ENCODE data around the gene GPR142.

Gene GPR142

DNA sequence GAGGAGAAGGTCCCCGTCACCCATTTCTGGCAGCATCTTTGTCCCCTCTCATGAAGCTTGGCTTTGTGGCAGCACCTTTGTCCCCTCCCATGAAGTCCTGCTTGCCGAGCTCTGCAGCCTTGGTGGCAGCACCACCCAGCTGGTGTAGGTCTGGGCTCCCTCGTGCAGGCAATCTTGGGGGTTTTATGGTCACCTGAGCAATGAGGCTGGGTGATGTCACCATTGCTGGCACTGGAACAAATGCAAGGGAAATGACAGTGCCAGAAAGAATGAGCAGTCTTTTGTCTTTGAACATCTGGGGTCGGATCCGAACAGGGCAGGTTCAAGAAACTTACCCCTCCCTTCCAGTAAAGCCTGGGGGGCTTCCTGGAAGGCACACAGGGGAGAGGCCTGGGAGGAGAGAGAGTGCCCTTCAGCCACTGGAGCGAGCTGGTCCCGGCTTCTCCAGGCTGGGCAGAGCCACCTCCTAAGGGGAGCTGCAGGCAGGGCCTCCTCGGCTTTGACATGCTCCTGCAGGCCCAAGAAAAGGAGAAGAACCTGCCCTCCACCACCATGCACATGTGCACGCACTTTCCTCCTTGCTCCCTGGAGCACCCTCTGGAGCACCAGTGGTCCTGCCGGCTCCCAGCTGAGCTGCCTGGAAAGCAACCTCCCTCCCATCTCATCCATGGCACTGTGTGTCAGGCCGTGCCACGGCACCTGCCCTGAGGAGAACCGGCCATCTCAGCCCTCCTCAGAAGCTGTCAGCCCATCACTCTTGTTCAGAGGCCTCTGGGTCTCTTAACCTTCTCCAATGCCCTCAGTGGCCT lies 21.7 kb upstream of the GPR142 start:
- no peak for DNase-seq

DNA sequence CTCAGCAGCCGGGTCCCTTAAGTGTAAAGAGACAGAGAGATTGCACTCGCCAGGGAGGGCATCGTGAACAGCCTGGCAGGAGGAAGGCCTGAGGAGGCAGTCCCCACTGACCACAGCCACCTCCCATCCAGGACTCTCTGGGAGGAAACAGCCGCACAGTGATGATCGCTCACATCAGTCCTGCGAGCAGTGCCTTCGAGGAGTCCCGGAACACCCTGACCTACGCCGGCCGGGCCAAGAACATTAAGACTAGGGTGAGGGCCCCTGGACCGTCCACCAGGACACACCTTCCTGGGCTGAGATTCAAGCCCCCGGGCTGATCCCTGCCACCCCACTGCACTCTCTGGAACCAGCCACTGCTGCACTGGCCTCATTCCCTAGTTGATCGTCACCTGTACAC lies 19.7 kb upstream of the GPR142 start:
- no peak for DNase-seq

DNA sequence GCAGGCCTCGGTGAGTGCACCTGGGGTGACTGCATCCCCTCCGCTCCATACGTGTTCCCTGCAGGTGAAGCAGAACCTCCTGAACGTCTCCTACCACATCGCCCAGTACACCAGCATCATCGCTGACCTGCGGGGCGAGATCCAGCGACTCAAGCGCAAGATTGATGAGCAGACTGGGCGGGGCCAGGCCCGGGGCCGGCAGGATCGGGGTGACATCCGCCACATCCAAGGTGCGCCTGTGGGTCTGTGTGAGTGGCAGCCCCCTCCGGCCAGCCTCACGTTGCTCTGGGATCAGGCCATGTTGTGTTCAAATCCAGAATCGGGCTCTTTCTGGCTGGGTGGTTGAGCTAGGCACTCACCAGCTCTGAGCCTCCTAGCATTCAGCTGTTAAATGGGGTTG lies 18.2 kb upstream of the GPR142 start:
- DNase-seq = no peak

DNA sequence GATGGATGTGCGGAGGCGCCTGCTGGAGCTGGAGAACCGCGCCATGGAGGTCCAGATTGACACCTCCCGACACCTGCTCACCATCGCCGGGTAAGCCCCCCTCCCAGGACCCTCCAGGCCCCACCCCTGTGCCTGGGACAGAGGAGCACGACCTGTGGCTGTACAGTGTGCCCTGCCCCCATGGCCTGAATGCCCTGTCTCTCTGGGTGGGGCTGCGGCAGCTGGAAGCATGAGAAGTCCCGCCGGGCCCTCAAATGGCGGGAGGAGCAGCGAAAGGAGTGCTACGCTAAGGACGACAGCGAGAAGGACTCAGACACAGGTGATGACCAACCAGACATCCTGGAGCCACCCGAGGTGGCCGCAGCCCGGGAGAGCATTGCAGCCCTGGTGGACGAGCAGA lies 16.8 kb upstream of the GPR142 start:
- no peak for DNase-seq

DNA sequence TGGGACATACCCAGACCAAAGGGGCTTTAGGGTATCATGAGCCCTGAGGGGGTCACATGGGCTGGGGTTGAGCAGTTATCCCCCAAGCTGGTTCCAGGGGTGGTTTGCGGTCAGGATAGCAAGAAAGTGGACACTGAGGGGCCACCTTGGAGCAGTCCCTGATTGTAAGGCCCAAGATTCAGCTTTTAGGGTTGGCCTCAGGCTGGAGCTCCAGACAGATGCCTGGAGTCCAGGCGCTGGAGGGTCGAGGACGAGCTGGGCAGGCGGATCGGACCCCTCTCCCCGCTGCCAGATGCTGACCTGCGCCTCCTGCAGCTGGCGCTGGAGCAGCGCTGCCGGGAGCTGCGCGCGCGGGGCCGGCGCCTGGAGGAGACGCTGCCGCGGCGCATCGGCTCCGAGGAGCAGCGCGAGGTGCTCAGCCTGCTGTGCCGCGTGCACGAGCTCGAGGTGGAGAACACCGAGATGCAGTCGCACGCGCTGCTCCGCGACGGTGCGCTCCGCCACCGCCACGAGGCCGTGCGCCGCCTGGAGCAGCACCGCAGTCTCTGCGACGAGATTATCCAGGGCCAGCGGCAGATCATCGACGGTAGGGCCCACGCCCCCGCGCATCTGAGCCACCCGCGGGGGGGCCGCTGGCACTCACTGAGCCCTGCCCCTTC lies 15.6 kb upstream of the GPR142 start:
- DNase-seq = no peak

DNA sequence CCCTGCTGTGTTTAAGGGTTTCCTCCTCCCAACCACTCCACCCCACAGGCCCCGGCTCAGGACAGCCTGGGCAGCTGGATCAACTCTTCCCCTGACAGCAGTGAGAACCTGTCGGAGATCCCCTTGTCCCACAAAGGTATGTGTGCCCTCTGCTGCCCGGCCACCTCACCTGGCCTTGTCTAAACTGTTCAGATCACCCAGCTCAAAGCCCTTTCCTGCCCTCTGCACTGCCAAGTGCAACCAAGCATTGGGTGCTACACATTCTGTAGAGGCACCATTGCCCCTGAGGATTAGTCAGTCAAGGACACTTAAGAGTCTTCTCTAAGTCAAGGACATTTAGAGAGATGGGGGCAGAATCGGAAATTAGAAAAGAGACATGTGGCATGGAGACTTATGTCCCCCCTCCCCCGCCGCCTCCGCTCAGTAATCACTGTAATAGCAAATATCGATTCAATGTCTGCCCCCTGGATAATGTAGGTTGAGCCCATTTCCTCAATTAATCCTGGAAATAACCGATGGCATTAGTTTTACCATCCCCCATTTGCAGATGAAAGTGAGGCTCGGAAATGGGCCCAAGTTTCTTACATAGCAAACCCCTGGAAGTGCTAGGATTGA lies 13.8 kb upstream of the GPR142 start:
- no peak for DNase-seq

DNA sequence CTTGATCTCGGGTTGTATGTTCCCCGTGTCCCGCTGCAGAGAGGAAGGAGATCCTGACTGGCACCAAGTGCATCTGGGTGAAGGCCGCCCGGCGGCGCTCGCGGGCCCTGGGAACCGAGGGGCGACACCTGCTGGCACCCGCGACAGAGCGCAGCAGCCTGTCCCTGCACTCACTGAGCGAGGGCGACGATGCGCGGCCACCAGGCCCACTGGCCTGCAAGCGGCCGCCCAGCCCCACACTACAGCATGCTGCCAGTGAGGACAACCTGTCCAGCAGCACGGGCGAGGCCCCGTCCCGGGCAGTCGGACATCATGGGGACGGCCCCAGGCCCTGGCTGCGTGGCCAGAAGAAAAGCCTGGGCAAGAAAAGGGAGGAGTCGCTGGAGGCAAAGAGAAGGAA lies 13.2 kb upstream of the GPR142 start:
- no peak for DNase-seq

DNA sequence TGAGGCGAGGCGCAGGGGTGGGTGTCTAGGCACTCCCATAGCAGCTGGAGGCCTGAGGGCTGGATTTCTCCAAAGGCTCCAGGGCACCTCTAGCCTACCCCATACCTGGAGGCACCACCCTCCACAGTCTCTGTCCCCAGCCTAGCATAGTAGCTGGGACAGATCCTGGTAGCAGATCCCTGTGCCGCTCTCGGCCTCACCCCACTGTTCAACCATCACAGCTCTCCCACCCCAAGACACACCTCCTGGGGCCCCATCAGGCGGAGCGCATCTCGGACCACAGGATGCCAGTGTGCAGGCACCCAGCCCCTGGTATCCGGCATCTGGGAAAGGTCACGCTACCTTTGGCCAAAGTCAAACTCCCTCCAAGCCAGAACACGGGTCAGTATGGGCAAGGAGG lies 12.7 kb upstream of the GPR142 start:
- DNase-seq = no peak

DNA sequence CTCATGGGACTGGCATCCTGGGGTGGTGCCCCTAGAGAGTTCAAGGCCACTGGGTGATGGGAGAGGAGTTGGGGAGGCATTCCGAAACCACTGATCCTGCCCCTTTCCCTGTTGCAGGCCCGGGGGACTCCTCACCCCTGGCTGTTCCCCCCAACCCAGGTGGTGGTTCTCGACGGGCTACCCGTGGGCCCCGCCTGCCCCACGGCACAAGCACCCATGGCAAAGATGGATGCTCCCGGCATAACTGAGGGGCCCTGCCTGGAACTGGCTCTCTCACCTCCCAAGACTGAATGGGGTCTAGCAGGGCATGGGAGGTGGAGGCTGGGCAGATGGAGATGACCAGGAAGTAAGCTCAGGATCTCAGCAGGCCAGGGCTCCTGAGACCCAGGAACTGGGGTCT lies 12.2 kb upstream of the GPR142 start:
- DNase-seq = no peak

DNA sequence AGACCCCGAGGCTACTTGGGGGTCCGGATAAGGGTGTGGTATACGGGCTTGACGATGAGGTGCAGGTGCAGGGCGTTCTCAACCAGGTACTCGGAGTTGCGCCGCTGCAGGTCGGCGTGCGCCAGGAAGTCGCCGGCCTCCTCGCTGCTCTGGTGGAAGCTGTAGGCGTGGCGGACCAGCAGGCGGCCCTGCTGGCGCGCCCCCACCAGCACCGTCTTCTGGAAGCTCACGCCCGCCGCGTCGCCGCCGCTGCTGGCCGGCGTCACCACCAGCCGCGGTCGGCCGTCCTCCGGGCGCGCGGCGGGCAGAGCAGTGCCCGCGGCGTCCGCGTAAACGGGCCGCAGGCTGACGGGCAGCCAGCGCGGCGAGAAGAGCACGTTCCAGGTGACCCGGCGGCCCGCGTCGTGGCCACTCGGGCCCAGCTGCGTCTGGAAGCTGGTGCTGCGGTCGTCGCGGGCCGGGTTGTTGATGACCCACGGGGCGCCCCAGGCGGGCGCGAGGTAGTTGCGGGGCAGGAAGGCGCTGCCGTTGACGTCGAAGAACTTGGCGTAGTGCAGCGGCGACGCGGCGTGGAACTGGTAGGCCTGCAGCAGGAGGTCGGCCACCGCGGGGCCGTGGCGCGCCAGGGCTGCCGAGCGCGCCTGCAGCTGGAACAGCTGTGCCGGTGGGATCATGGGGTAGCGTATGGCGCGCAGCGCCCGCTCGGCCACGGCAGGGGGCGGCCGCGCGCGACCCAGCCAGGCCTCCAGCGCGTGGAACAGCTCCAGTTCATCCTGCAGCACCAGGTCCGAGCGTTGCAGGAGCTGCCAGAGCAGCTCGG lies 10.4 kb upstream of the GPR142 start:
- DNase-seq = no peak

DNA sequence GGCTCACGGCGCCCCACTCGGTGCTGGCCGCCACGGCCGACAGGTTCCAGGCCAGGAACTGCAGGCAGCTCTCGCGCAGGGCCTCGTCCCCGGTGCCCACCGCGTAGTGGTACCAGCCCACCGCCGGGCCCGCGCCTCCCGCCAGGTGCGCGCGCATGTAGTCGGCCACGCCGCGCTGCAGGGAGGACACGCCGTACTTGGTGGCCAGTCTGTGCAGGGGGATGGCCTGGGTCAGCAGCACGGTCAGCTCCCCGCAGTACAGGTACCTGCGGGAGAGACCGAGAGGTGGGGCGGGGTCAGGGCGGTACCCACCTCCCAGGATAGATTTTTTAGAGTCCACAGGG lies 9.9 kb upstream of the GPR142 start:
- DNase-seq = no peak

DNA sequence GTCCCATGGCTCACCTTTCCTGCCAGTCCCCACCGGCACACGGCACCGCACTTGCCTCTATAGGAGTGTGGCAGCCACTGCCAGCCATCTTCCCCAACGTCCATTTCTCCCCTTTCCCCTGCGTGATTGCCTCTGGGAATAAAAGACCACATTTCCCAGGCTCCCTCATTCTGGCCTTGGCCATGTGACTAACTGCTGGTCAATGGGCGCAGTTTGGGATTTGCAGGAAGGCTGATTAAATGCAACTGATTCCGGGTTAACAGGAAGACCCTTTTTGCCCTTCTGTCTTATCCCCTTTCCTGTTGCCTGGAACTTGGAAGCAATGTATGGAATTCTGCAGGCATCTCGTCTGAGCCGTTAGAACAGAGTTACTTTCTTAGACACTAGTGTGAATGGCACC lies 8.6 kb upstream of the GPR142 start:
- DNase-seq = no peak

DNA sequence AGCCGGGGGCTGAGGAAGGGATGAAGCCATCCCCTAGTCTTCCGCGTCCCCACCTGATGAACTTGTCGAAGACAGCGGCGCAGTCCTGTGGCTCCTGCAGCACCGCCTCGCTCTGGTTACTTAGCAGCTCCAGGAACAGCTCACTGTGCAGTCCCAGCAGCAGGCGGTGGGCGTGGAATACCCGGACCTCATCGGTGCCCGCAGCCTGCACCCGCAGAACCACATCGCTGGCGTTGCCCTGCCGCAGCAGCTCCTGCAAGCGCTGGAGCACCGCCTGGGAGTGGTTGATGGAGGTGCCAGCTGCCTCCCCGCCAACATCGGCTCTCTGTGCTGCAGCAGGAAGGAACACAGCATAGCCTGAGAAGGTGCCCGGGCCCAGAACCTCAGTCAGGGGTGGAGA lies 7.4 kb upstream of the GPR142 start:
- DNase-seq = no peak

DNA sequence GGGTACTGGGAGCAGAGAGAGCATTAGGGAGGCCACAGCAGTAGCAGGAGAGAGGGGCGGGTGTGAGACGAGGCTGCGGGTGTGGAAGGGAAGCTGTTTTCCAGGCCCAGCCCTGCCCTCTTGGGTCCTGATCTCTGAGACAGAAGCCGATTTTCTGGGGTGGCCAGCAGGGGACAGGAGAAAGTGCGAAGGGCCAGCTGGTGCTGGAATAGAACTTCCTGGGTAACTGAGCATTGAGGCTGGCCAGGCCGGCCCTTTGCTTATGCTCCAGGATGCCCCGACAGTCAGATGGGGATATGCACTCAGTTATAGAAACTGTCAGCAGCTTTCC lies 6.4 kb upstream of the GPR142 start:
- DNase-seq = no peak

DNA sequence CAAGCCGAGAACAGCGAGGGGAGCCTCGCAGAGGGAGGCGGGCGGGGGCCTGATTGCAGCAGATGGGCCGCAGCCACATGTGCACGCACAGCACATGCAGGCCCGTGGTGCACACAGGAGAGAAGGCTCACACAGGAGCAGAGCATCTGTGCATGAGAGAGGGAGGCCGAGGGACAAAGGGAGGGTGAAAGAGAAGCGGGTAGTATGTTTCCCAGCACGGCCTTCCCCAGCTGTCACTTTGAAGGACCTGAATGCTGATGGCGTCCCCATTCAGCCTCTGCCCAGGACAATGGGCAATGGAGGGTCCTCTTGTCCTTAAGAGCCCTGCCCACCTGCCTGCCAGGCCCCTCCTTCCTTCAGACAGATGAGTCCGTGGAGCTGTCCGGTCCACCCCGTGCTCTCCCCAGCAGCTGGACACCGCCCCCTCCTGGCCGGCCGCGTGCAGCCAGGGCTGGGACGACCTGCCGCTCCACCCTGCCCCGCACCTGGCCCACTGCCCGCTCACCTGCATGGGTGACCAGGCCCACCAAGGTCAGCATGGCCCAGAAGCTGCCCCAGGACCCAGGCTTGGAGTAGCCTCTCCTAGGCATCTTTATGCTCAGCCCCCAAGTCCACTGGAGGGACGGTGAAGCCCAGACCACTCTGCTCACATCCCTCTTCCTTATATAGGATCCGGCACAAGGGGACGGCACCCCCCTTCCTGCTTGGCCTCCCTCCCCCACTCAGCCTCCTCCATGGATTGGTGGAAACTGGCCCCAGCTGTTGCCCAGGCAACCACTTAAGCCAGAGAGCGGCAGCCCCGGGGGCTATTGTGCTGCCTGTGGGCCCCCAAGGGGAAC lies 5.9 kb upstream of the GPR142 start, which contains the start of gene BTBD17:
TSS of gene BTBD17 (minus strand) at position 639 of the 839 bp plus-strand sequence. CDS start at position 590, 49 bp downstream.
- DNase-seq = no peak

DNA sequence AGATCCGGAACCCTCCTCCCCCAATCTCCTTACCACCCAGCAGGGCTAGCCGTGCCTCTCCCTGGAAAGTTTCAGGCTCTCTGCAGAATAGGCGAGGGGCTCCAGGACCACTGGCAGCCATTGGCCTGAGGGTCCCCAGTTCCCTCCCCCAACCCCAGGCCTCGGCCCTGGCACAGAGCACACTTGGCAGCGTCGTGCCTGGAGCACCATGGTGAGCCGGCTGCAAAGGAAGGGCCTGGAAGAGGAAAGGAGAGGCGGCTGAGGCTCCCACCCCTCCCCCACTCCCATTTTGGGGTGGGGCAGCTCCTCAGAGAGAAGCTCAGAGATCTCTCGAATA lies 5.3 kb upstream of the GPR142 start:
- no peak for DNase-seq

DNA sequence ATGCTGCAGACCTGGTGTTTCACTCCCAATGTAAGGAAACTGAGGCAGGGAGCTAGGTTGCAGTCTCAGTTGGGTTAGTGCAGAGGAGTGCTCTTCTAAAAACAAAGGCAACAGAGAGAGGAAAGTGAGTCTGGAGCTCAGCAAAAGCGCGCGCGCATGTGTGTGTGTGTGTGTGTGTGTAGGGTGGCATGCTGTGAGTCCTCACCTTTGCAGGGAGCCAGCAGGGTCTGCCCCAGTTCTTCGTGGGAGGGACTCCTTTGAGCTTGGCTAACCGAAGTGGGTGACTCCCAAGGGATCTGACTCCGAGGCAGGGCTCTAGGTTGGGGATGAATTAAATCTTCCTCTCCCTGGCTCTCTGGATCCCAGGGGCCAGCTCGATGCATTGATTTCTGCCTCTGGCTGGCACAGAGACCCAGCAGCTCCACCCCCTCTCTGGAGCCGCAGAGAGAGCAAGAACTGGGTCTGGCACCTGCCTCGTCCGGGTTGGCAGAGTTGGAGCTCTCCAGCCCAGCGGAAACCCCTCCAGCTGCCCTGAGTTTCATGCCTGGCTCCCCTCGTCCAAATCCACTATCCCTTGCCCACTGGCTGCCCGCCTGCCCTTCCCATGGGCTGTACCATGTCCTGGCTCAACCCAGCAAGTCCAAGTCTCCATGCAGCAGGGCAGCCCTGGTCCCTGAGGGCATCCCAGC lies 4.4 kb upstream of the GPR142 start:
- DNase-seq = no peak

DNA sequence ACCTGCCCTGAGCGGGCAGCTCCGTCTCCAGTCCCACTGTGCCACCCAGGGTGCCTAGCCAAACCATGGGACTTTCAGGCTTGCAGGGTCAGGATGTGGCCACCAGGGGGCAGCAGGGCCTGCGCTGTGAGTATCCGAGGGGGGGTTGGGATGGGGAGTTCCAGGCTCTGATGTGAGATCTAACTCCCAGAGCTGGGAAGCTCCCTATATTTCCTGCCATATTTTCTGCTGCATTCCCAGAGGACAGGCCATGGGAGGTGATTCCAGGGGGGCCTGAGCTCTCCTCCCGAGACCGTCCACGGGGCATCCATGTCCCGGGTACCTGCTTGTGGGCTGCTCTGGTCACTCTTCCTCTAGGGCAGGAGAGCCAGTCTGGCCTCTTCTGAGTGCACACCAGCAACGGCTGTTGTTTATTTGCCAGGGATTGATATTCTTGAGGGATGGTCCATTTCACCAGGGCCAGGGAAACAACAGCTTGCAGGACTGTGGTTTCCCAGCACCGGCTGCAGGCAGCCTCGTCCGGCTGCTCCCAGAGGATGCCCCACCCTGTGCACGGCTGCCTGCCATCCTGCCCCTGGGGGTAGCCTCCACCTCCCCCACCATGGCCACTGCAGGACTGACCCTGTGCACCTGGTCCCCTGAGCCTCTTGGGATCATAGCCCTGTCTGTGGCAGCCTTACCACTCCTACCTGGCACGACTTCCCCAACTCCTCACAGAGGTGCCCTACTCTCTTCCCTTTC lies 1.2 kb downstream of the GPR142 start:
- DNase-seq = peak; percentile 53

DNA sequence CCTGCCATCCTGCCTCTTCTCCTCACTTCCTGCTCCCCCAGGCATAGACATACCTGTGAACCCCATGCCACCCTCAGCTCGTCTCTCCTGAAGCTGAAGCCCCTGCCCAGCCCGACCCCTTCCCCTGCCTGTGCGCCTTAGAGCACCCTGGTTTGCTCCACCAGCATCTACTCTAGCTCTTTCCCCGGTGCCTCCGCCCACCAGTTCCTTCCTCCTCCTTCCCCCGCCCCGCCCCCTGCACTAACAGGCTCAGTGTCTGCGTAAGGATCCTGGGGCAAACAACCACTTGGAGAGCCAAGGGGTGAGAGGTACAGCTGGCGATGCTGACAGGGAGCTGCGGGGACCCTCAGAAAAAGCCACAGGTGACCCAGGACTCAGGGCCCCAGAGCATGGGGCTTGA lies 1.9 kb downstream of the GPR142 start:
- no peak for DNase-seq

DNA sequence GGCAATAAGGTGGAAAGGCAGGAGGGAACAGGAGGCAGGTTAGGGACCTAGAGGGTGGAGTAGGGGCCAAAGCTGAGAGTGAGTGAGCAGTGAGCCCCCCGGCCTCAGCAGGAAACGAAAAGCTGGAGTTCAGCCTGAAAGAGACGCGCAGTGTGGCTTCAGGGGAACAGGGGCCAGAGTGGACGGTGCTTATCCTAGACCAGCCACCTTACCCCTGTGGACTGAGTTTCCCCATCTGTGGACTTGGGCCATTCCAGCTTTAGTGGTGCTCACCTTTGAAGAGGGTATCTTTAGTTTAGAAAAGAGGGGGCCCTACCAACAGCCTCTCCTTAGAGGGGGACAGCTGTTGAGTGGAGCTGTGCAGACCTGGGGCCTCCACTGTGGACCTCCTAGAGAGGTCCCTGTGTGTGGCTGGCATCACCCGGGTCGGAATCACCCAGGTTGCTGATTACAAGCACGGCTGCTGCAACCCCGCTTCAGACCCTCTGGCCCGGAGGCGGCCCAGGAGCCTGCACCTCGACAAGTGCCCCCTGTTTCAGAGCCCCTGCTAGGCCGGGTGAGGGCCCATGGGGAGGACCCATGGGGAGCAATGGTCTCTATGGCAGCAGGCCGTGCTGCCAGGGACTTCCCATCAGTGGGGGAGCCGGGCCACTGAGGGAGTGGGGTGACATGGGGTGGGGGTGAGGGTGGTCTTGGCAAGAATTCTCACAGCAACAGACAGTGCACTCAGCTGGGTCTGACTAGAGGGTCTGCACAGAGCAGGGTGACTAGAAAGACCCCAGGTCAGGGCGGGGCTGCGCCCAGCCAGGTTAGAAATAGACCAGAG lies 2.6 kb downstream of the GPR142 start:
- DNase-seq = no peak

Data from fibroblast of skin of abdomen (primary cell).